Hematopoietic multipotent progenitor cell treated with erythropoietin and hydrocortisone succinate and interleukin-3 and kit ligand, for 15 days (in vitro differentiated cells): ENCODE measurements around the gene LRCOL1.

Source experiments
- DNase-seq: peaks from one replicate; pipeline ENCODE4 v3.0.0-alpha.2; 2015; ENCODE audit warnings: low spot score

The LRCOL1 gene

GRCh38 chr12:132635076-132635955 lies 24.9 kb upstream of the LRCOL1 start:
- DNase-seq = no peak

- DNase-seq = no peak
These were observed 24.1 kb upstream of the LRCOL1 start for GRCh38 chr12:132634411-132634990.

- no peak for DNase-seq
These were observed 23.5 kb upstream of the LRCOL1 start for GRCh38 chr12:132633901-132634300.

GRCh38 chr12:132633398-132633797 lies 23.0 kb upstream of the LRCOL1 start:
- no peak for DNase-seq

GRCh38 chr12:132632521-132633228 lies 22.3 kb upstream of the LRCOL1 start:
- no peak for DNase-seq

- DNase-seq = no peak
These were observed 21.3 kb upstream of the LRCOL1 start for GRCh38 chr12:132631666-132632065.

- DNase-seq = no peak
These were observed 20.3 kb upstream of the LRCOL1 start for GRCh38 chr12:132630672-132631071.

- no peak for DNase-seq
These were observed 18.9 kb upstream of the LRCOL1 start for GRCh38 chr12:132629330-132629729.

GRCh38 chr12:132625731-132626430 lies 15.5 kb upstream of the LRCOL1 start:
- DNase-seq = no peak

- no peak for DNase-seq
These were observed 14.7 kb upstream of the LRCOL1 start for GRCh38 chr12:132624910-132625630.

- no peak for DNase-seq
These were observed 13.9 kb upstream of the LRCOL1 start for GRCh38 chr12:132624186-132624855.

GRCh38 chr12:132623072-132623869 lies 12.9 kb upstream of the LRCOL1 start:
- no peak for DNase-seq

- DNase-seq = no peak
These were observed 12.2 kb upstream of the LRCOL1 start for GRCh38 chr12:132622437-132623071.

- DNase-seq = no peak
These were observed 11.5 kb upstream of the LRCOL1 start for GRCh38 chr12:132621657-132622435.

- DNase-seq = no peak
These were observed 10.7 kb upstream of the LRCOL1 start for GRCh38 chr12:132620899-132621656.

GRCh38 chr12:132620113-132620898 lies 9.9 kb upstream of the LRCOL1 start:
- DNase-seq = no peak

GRCh38 chr12:132619386-132620112 lies 9.2 kb upstream of the LRCOL1 start:
- no peak for DNase-seq
